ENCODE results near the gene PDP2.

The PDP2 gene

GRCh38 chr16:66862023-66862520, 18.2 kb upstream of the PDP2 start:
- TF ChIP-seq ZFP3 (CRISPR knock-in tag; IDR thresholded peaks at IDR 0.05): no peak
- TF ChIP-seq CSRNP3 (CRISPR knock-in tag; IDR thresholded peaks at IDR 0.05): no peak
- TF ChIP-seq ISL1 (CRISPR knock-in tag; IDR thresholded peaks at IDR 0.05): no peak
- no peak for TF ChIP-seq POU6F1 (CRISPR knock-in tag; IDR thresholded peaks at IDR 0.05; ENCODE audit: borderline replicate concordance, low read depth)
- no peak for TF ChIP-seq PATZ1 (CRISPR knock-in tag; IDR thresholded peaks at IDR 0.05; ENCODE audit: borderline replicate concordance)
- TF ChIP-seq ZNF8 (CRISPR knock-in tag; IDR thresholded peaks at IDR 0.05): no peak
- no peak for TF ChIP-seq ZC3H10 (CRISPR knock-in tag; IDR thresholded peaks at IDR 0.05)
- TF ChIP-seq ZNF70 (CRISPR knock-in tag; IDR thresholded peaks at IDR 0.05): no peak
- TF ChIP-seq CSDC2 (CRISPR knock-in tag; IDR thresholded peaks at IDR 0.05): no peak
- no peak for TF ChIP-seq CREB5 (CRISPR knock-in tag; IDR thresholded peaks at IDR 0.05; ENCODE audit: low read depth)
- TF ChIP-seq TOX (CRISPR knock-in tag; IDR thresholded peaks at IDR 0.05; ENCODE audit: borderline replicate concordance): no peak
- no peak for TF ChIP-seq OSR1 (CRISPR knock-in tag; IDR thresholded peaks at IDR 0.05)
- TF ChIP-seq TSHZ2 (CRISPR knock-in tag; IDR thresholded peaks at IDR 0.05): no peak
- TF ChIP-seq ZNF565 (CRISPR knock-in tag; conservative IDR thresholded peaks at IDR 0.05; ENCODE audit: low read depth): no peak

GRCh38 chr16:66863707-66864106, 16.6 kb upstream of the PDP2 start:
- no peak for ATAC-seq
- TF ChIP-seq CSRNP3 (CRISPR knock-in tag; IDR thresholded peaks at IDR 0.05) (no peak), OSR1 (CRISPR knock-in tag; IDR thresholded peaks at IDR 0.05) (no peak), CREB5 (CRISPR knock-in tag; IDR thresholded peaks at IDR 0.05; ENCODE audit: low read depth) (no peak), ISL1 (CRISPR knock-in tag; IDR thresholded peaks at IDR 0.05) (no peak), ZNF70 (CRISPR knock-in tag; IDR thresholded peaks at IDR 0.05) (no peak), TOX (CRISPR knock-in tag; IDR thresholded peaks at IDR 0.05; ENCODE audit: borderline replicate concordance) (no peak), ZFP3 (CRISPR knock-in tag; IDR thresholded peaks at IDR 0.05) (no peak), GLIS3 (CRISPR knock-in tag; IDR thresholded peaks at IDR 0.05) (no peak), ZNF8 (CRISPR knock-in tag; IDR thresholded peaks at IDR 0.05) (no peak), BACH2 (CRISPR knock-in tag; IDR thresholded peaks at IDR 0.05; ENCODE audit: borderline replicate concordance) (no peak)

More at GRCh38 chr16:66862023-66862520, 18.2 kb upstream of the PDP2 start:
- ATAC-seq: no peak

Measured in SK-N-SH treated with all-trans-retinoic acid at 6 μM for 48 hours (cell line).